NB4 (cell line): ENCODE data around the gene TMC8.

Experiments
- DNase-seq: peaks from one replicate; pipeline ENCODE4 v3.0.0; 2010; ENCODE audit warnings: low read depth
- H3K4me3 ChIP-seq: one replicate; pipeline ENCODE4 v1.5.1; 2011; ENCODE audit warnings: mild to moderate bottlenecking, low read depth, low read length, moderate library complexity
- MYC ChIP-seq: IDR thresholded peaks from 2 replicates; pipeline ENCODE4 v1.6.1; 2011; ENCODE audit warnings: low read depth, low read length
- POLR2A ChIP-seq: IDR thresholded peaks from 2 replicates; pipeline ENCODE4 v1.6.1; 2011; ENCODE audit warnings: mild to moderate bottlenecking; ENCODE audit not compliant: insufficient read length; ENCODE audit errors: extremely low read depth
- TF ChIP-seq, protein P1 (sequence below): IDR thresholded peaks from 2 replicates; pipeline ENCODE4 v1.6.1; 2011; ENCODE audit warnings: low read depth, low read length
- TF ChIP-seq, protein P2 (sequence below): IDR thresholded peaks from one replicate; pipeline ENCODE4 v1.5.1; 2012; ENCODE audit warnings: low read depth, low read length

TMC8 gene

DNA sequence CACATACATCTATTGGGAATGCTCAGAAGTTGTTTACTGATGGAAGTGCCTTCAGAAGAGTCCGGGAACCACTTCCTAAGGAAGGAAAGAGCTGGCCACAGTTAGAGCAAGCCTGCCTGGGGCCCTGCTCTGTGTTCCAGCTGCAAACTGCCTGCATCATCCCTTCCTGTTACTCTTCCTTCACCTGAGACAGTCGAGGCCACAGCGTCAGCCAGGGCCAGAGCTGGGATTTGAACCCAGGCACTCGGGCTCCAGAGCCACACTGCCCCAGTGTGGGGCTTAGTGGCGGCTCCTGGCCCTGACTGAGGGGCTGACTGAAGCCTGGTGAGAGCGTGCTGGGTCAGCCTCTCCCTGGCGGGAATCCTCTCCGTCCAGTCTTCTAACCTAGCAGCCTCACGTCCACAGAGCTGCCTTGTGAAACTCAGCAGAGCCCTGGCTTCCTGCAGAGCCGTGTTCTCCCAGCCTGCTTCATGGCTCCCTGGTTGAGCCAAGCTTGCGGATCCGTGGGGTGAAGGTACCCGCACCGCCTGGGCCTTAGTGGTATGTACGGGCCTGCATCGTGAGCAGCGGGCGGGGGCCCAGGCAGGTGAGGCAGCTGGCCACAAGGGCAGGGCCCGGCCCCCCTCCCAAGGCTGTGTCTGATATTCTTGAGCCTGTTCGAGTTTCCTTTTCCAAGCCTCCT lies 11.0 kb downstream of the TMC8 start:
- TF ChIP-seq, protein P1, sequence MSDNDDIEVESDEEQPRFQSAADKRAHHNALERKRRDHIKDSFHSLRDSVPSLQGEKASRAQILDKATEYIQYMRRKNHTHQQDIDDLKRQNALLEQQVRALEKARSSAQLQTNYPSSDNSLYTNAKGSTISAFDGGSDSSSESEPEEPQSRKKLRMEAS = no peak
- TF ChIP-seq POLR2A (no peak), MYC (no peak)
- TF ChIP-seq, protein P2, sequence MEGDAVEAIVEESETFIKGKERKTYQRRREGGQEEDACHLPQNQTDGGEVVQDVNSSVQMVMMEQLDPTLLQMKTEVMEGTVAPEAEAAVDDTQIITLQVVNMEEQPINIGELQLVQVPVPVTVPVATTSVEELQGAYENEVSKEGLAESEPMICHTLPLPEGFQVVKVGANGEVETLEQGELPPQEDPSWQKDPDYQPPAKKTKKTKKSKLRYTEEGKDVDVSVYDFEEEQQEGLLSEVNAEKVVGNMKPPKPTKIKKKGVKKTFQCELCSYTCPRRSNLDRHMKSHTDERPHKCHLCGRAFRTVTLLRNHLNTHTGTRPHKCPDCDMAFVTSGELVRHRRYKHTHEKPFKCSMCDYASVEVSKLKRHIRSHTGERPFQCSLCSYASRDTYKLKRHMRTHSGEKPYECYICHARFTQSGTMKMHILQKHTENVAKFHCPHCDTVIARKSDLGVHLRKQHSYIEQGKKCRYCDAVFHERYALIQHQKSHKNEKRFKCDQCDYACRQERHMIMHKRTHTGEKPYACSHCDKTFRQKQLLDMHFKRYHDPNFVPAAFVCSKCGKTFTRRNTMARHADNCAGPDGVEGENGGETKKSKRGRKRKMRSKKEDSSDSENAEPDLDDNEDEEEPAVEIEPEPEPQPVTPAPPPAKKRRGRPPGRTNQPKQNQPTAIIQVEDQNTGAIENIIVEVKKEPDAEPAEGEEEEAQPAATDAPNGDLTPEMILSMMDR = no peak
- no peak for DNase-seq
- no peak overlapping the region for H3K4me3 ChIP-seq

DNA sequence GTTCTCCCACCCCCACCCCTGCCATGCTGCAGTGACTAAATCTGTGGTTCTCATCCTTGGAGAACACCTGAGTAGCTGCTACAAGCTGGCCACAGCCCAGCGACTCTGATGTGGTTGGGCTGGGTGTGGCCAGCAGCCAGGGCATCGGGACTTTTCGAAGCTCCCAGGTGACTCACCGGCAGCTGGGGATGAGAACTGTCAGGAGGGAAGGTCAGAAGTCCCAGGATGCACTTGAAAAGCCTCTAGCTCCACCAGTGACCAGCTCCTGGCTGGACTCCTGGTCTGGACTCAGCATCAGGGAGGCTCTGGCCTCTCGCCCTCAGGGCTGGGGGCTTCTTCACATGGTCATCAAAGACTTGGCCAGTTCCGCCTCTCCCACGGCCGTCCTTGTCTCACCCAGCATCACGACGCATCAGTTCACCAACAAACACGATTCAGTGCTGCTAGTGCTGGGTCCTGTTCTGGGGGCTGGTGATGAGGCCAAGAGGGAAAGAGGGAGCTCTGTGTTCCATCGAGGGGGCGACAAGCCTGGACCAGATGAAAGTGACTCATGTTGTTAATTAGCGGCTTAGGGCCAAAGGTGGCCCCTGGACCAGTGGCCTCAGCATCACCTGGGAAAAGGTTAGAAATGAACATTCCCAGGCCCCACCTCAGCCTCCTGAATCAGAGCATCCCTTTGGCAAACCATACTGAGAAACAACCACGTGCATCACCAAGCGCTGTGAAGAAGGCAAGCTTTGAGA lies 11.7 kb downstream of the TMC8 start:
- no peak overlapping the region for H3K4me3 ChIP-seq
- TF ChIP-seq MYC (no peak), POLR2A (no peak)
- TF ChIP-seq, protein P2 = no peak
- TF ChIP-seq, protein P1 = no peak
- DNase-seq = no peak

DNA sequence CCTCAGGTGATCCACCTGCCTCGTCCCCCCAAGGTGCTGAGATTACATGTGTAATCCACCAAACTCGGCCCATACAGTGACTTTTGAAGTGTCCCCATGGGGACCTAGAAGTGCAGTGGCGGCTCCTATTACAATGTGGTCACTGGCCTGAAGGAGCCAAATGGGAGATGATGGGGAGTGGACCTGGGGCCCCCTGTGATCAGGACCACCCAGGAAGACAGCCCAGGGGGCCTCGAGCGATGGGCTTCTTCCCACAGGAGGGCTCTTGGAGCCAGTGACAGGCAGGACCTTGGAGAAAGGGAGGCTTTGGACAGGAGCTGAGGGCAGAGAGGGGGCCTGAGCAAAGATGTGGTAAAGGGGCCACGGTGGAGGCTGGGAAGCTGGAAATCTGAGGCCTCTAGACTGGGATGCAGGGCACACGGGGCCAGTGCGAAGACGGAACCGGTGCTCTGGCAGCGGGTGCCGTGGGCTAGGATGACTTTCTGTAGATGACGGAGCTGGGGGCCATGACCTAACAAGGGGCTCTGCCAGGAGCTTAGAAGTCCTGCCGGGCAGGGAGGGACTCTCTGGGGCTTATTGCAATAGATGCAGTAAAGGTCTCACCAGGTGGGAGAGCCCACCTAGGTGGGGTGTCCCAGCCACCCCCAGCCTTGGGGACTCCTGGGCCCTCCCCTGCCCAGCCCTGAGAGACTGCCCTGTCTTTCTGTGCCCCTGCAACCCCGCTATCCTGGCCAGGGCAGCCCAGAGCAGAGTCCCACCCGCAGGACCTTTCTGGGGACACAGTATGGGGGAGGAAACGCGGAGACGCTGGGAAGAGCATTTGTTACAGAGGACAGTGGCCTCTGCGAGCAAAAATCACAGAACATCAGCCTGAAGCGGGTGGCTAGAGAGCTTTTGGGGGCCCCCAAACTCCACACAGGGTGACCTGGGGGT lies 12.9 kb downstream of the TMC8 start:
- TF ChIP-seq, protein P1 = no peak
- TF ChIP-seq, protein P2 = no peak
- no peak for TF ChIP-seq POLR2A
- no peak for TF ChIP-seq MYC
- H3K4me3 ChIP-seq = no peak overlapping the region
- DNase-seq = no peak

DNA sequence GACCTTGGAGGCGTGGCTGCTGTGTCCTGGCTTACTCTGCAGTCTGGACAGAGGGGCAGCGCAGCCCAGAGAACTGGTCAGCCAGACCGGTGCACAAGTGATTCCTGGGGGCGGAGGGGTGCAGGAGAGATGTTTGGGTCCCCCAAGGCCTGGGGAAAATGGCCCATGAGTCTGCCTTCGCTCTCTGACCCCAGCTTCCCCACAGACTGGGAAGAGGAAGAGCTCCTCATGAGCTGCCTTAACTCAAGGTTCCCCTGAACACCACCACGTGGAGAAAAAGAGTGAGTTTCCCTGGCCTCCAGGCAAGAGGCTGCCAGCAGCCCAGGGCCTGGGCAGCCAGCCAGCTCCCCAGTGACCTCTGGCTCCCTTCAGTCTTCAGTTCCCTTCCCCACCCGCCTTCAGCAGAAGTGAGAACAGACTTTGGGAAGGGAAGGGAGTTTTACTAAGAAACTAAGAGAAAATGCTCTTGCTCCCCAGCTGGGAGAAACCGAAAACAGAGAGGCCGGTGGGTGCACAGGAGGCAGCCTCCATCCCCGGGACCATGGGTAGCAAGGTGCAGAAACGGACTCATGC lies 13.7 kb downstream of the TMC8 start:
- peak; percentile 73 for DNase-seq
- H3K4me3 ChIP-seq = no peak overlapping the region
- TF ChIP-seq MYC = no peak
- no peak for TF ChIP-seq POLR2A
- TF ChIP-seq, protein P2 = no peak
- TF ChIP-seq, protein P1 = no peak
